Activated CD8-positive, alpha-beta T cell treated with anti-CD3 and anti-CD28 coated beads, Interleukin-2, amount 10 ng/mL, durations not matched to agents 7 days and 5 days (primary cell): Measurements from ENCODE around the gene SCPEP1. TPM values are rescaled to one million over a fixed set of nuclear protein-coding genes. Genes with fewer than 3 reads are reported as not detected.
"Not testable (repeated sequence)": the region's sequence is repeated elsewhere in the genome, so short reads cannot be mapped to it uniquely, and the experiment has no call there.

Experiments
- ATAC-seq: fragments of 150-1000 bp; cut with Tn5 transposase; one replicate; pipeline ENCODE4 v1.10.0; 2021; ENCODE audit warnings: moderate library complexity
- CTCF ChIA-PET: fragments of 350-600 bp; sonication (Branson Sonifier 250); formaldehyde crosslinking; loops from one replicate; lab custom pipeline; 2021; ENCODE audit warnings: antibody characterized with exemption; lab: Charles Lee
- POLR2A ChIA-PET: fragments of 350-600 bp; sonication (Branson Sonifier 250); formaldehyde crosslinking; loops from one replicate; lab custom pipeline; 2021; ENCODE audit warnings: antibody characterized with exemption; lab: Charles Lee
- DNase-seq: peaks from one replicate; pipeline ENCODE4 v3.0.0-alpha.2; 2020
- H3K27ac Mint-ChIP-seq: one replicate; pipeline ENCODE4 v1.8.0; 2021; ENCODE audit warnings: mild to moderate bottlenecking, mixed read lengths
- H3K27me3 Mint-ChIP-seq: one replicate; pipeline ENCODE4 v1.8.0; 2021; ENCODE audit warnings: low read depth, mixed read lengths
- H3K36me3 Mint-ChIP-seq: one replicate; pipeline ENCODE4 v1.8.0; 2021; ENCODE audit warnings: low read depth, mixed read lengths
- H3K4me1 Mint-ChIP-seq: one replicate; pipeline ENCODE4 v1.8.0; 2021; ENCODE audit warnings: low read depth, mixed read lengths
- H3K4me3 Mint-ChIP-seq: one replicate; pipeline ENCODE4 v1.8.0; 2021; ENCODE audit warnings: mild to moderate bottlenecking, mixed read lengths
- H3K9me3 Mint-ChIP-seq: one replicate; pipeline ENCODE4 v1.8.0; 2022; ENCODE audit warnings: mixed read lengths; ENCODE audit not compliant: insufficient read depth
- total RNA-seq, 2 experiments: library from RNA; stranded (reverse); gene quantifications; one replicate each; pipeline ENCODE4 v1.2.3, GENCODE V29; 2021

The SCPEP1 gene
- total RNA-seq, 2 experiments from 2014 or later, result 13.4 to 13.7 TPM

- peaks cover 2% of the 10 kb centered on the region for H3K4me1 Mint-ChIP-seq
- ATAC-seq, result no peak
- CTCF ChIA-PET, result interaction anchor here (1.1 kb wide), 1 partner anchor 13 kb away, joined by 3 read pairs; no protein-coding TSS in a partner anchor
- H3K27me3 Mint-ChIP-seq, result peaks cover 4% of the 10 kb centered on the region
- H3K27ac Mint-ChIP-seq, result no peak overlapping the region
- no peaks in the 10 kb centered on the region for H3K9me3 Mint-ChIP-seq
- POLR2A ChIA-PET, result no interaction called here
- no peak for DNase-seq
- no peaks in the 10 kb centered on the region for H3K36me3 Mint-ChIP-seq
- no peak overlapping the region for H3K4me3 Mint-ChIP-seq
Measured at GRCh38 chr17:56966338-56966737, 11.6 kb upstream of the SCPEP1 start.

- Mint-ChIP-seq H3K27ac (no peak overlapping the region), H3K4me1 (no peaks in the 10 kb centered on the region), H3K27me3 (peaks cover 24% of the 10 kb centered on the region), H3K36me3 (no peaks in the 10 kb centered on the region), H3K4me3 (no peak overlapping the region), H3K9me3 (no peaks in the 10 kb centered on the region)
- ATAC-seq (no peak), DNase-seq (no peak)
- POLR2A ChIA-PET, result no interaction called here
- CTCF ChIA-PET, result interaction anchor here (0.7 to 1.4 kb wide), 2 partner anchors 8 to 10 kb away, joined by 4 read pairs; partner anchors contain the start of gene COIL
Measured at GRCh38 chr17:56970974-56971373, 7.0 kb upstream of the SCPEP1 start.

- H3K27ac Mint-ChIP-seq, result no peak overlapping the region
- no peak for DNase-seq
Measured at GRCh38 chr17:56972111-56972730, 5.7 kb upstream of the SCPEP1 start.

DNA sequence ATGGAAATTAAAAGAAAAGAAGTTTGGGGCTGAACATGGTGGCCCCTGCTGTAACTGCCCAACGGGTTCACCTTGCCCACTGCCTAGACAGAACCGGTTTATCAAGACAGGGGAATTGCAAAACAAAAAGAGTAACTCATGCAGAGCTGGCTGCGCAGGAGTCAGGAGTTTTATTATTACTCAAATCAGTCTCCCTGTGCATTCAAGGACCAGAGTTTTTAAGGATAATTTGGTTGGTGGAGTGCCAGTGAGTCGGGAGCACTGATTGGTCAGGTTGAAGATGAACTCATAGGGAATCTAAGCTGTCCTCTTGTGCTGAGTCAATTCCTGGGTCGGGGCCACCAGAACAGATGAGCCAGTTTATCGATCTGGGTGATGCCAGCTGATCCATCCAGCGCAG is 4.4 kb upstream of the SCPEP1 start:
- POLR2A ChIA-PET, result no interaction called here
- H3K9me3 Mint-ChIP-seq, result no peaks in the 10 kb centered on the region
- CTCF ChIA-PET, result interaction anchor here (1.4 kb wide), 1 partner anchor 13 kb away, joined by 5 read pairs; the partner anchor contains the start of gene COIL

More at GRCh38 chr17:56972111-56972730, 5.7 kb upstream of the SCPEP1 start:
- no peaks in the 10 kb centered on the region for H3K9me3 Mint-ChIP-seq
- no peaks in the 10 kb centered on the region for H3K36me3 Mint-ChIP-seq
- ChIA-PET POLR2A (no interaction called here), CTCF (interaction anchor here (1.4 kb wide), 1 partner anchor 12 kb away, joined by 5 read pairs; the partner anchor contains the start of gene COIL)
- H3K4me3 Mint-ChIP-seq, result no peak overlapping the region
- peaks cover 6% of the 10 kb centered on the region for H3K4me1 Mint-ChIP-seq
- peaks cover 23% of the 10 kb centered on the region for H3K27me3 Mint-ChIP-seq
- no peak for ATAC-seq

GRCh38 chr17:56974055-56974454 is 3.9 kb upstream of the SCPEP1 start:
- Mint-ChIP-seq H3K36me3 (no peaks in the 10 kb centered on the region), H3K9me3 (no peaks in the 10 kb centered on the region), H3K4me1 (peaks cover 18% of the 10 kb centered on the region), H3K27me3 (peaks cover 25% of the 10 kb centered on the region), H3K4me3 (no peak overlapping the region), H3K27ac (no peak overlapping the region)
- POLR2A ChIA-PET, result no interaction called here
- CTCF ChIA-PET, result no interaction called here
- ATAC-seq, result no peak
- no peak for DNase-seq

More for the DNA sequence above, 4.4 kb upstream of the SCPEP1 start:
- H3K27me3 Mint-ChIP-seq, result peaks cover 25% of the 10 kb centered on the region
- no peaks in the 10 kb centered on the region for H3K36me3 Mint-ChIP-seq
- DNase-seq (no peak), ATAC-seq (no peak)
- H3K4me3 Mint-ChIP-seq, result no peak overlapping the region
- H3K27ac Mint-ChIP-seq, result no peak overlapping the region
- peaks cover 13% of the 10 kb centered on the region for H3K4me1 Mint-ChIP-seq

DNA sequence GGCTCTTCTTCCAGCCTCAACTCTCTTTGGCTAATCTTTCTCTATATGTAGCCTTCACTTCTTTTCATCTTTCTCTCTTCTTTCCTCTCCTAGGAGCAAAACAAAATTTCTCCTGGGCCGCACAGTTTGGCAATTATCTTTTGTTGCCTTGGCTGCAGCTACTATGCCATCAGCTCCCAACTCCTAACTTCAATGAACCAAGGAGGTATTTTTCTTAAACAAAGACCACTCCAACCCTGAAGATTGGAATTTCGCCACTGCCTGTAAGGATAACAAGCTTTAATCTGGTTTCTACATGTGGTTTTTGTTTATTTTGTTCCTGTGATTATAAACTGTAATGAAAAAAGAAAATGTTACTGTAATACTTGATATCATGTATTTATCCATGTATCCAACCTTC is 2.3 kb upstream of the SCPEP1 start:
- ChIA-PET POLR2A (interaction anchor here (0.7 kb wide), 1 partner anchor 155 kb away, joined by 3 read pairs; no protein-coding TSS in a partner anchor), CTCF (no interaction called here)
- Mint-ChIP-seq H3K9me3 (no peaks in the 10 kb centered on the region), H3K4me1 (peaks cover 24% of the 10 kb centered on the region), H3K27ac (no peak overlapping the region), H3K27me3 (peaks cover 25% of the 10 kb centered on the region), H3K4me3 (no peak overlapping the region), H3K36me3 (no peaks in the 10 kb centered on the region)
- ATAC-seq, result no peak
- no peak for DNase-seq

DNA sequence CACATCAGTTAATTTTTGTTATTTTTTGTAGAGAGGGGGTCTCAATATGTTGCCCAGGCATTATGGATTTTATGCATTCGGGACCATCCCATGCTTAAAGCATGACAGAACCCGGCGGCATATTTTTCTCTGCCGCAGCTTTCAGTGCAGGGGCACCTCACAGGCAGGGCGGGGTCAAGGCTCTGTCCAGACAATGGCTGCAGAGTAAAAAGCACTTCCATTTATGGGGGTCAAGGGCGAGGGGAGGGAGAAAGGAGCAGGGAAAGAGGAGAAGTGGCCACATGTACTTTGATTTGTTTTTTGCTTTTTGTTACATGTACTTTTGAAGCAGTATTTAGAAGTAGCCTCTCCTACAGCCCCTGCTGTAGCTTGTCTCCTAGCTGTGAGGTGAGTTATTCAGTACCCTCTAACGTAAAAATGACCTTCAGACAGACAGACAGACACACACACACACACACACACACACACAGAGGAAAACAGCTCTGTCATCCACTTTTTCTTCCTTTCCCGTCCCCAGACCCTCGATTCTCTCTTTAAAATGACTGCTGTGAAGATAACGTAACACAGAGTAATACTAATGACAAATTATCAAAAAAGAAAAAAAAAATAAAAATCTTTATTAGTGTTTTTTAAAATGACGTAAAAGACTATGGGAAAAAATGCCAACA is 856 bp upstream of the SCPEP1 start:
- H3K27ac Mint-ChIP-seq, result no peak overlapping the region
- H3K4me1 Mint-ChIP-seq, result peaks cover 24% of the 10 kb centered on the region
- ChIA-PET POLR2A (interaction anchor here (1.1 to 1.3 kb wide), 2 partner anchors 16 to 63 kb away, joined by 3 read pairs; partner anchors contain the start of genes COIL and TRIM25), CTCF (interaction anchor here (0.7 to 3.1 kb wide), 3 partner anchors 15 to 157 kb away, joined by 3 to 15 read pairs (median 3); partner anchors contain the start of gene COIL)
- H3K27me3 Mint-ChIP-seq, result peaks cover 23% of the 10 kb centered on the region
- H3K36me3 Mint-ChIP-seq, result no peaks in the 10 kb centered on the region
- H3K9me3 Mint-ChIP-seq, result no peaks in the 10 kb centered on the region
- DNase-seq, result no peak
- H3K4me3 Mint-ChIP-seq, result peak overlapping the region; percentile 45
- ATAC-seq, result no peak

- peak overlapping the region; percentile 89 for H3K4me3 Mint-ChIP-seq
- peaks cover 20% of the 10 kb centered on the region for H3K27me3 Mint-ChIP-seq
- CTCF ChIA-PET, result interaction anchor here (0.6 to 3.1 kb wide), 6 partner anchors 8 to 155 kb away, joined by 3 to 15 read pairs (median 4); partner anchors contain the start of gene COIL
- POLR2A ChIA-PET, result interaction anchor here (0.7 to 1.3 kb wide), 4 partner anchors 18 to 106 kb away, joined by 3 to 6 read pairs (median 4); partner anchors contain the start of genes AKAP1, COIL and TRIM25
- H3K9me3 Mint-ChIP-seq, result no peaks in the 10 kb centered on the region
- ATAC-seq, result peak; percentile 19
- peak; percentile 26 for DNase-seq
- H3K36me3 Mint-ChIP-seq, result no peaks in the 10 kb centered on the region
- H3K4me1 Mint-ChIP-seq, result peaks cover 24% of the 10 kb centered on the region
- H3K27ac Mint-ChIP-seq, result peak overlapping the region; percentile 89
Measured at GRCh38 chr17:56978441-56979090, 635 bp downstream of the SCPEP1 start.

GRCh38 chr17:56979091-56979480 is 1.2 kb downstream of the SCPEP1 start:
- Mint-ChIP-seq H3K4me3 (peak overlapping the region; percentile 89), H3K27me3 (peaks cover 15% of the 10 kb centered on the region), H3K9me3 (no peaks in the 10 kb centered on the region), H3K27ac (peak overlapping the region; percentile 89), H3K4me1 (peaks cover 24% of the 10 kb centered on the region), H3K36me3 (peaks cover under 1% of the 10 kb centered on the region)
- ChIA-PET CTCF (interaction anchor here (0.6 to 3.1 kb wide), 6 partner anchors 8 to 156 kb away, joined by 3 to 15 read pairs (median 4); partner anchors contain the start of gene COIL), POLR2A (interaction anchor here (0.5 to 1.2 kb wide), 3 partner anchors 65 to 305 kb away, joined by 3 to 6 read pairs (median 5); partner anchors contain the start of genes AKAP1 and TRIM25)
- DNase-seq (no peak), ATAC-seq (no peak)

GRCh38 chr17:56980526-56980925 is 2.6 kb downstream of the SCPEP1 start:
- H3K36me3 Mint-ChIP-seq, ATAC-seq, H3K9me3 Mint-ChIP-seq, DNase-seq, H3K27ac Mint-ChIP-seq, CTCF ChIA-PET, POLR2A ChIA-PET, H3K27me3 Mint-ChIP-seq, H3K4me3 Mint-ChIP-seq: not testable (repeated sequence)
- peaks cover 24% of the 10 kb centered on the region for H3K4me1 Mint-ChIP-seq

DNA sequence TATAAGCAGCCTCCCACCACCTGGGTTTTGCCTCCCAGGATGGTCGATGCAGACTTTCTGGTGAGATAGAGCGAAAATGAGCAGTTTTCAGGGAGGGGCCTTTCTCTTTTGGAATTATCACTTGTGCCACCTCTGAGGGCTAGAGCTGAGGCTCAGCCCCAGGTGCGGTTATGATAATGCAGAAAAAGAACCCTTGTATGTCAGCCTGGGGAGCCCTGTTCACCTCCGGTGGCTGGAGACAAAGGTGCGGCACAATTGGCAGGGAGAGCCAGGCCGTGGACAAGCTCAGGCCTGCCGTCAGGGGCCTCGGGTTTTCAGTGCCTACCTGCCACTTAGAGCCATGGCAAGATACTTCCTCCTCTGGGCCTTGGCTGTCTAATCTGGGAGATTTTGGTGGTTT is 4.4 kb downstream of the SCPEP1 start:
- DNase-seq, result no peak
- no peak for ATAC-seq
- CTCF ChIA-PET, result no interaction called here
- Mint-ChIP-seq H3K27me3 (peaks cover under 1% of the 10 kb centered on the region), H3K4me3 (no peak overlapping the region), H3K36me3 (peaks cover 9% of the 10 kb centered on the region), H3K9me3 (no peaks in the 10 kb centered on the region), H3K27ac (no peak overlapping the region), H3K4me1 (peaks cover 17% of the 10 kb centered on the region)
- POLR2A ChIA-PET, result no interaction called here
